Endothelial cell of umbilical vein (primary cell): ENCODE data around the gene CDR2. TPM values are rescaled to one million over a fixed set of nuclear protein-coding genes. Genes with fewer than 3 reads are reported as not detected.

ENCODE experiments used
- BruUV-seq: library from RNA; stranded (reverse); fragments of 400-500 nt; replicated peaks from 2 replicates; lab custom pipeline; 2021; lab: Mats Ljungman, UMichigan
- CTCF ChIA-PET: fragments of 300-600, 350-600 bp; sonication (Branson Sonifier 250); formaldehyde crosslinking; loops from one replicate; lab custom pipeline; 2021; ENCODE audit warnings: antibody characterized with exemption, inconsistent platforms; lab: Charles Lee
- POLR2A ChIA-PET: fragments of 300-600, 350-600 bp; sonication (Branson Sonifier 250); formaldehyde crosslinking; loops from one replicate; lab custom pipeline; 2021; ENCODE audit warnings: antibody characterized with exemption, inconsistent platforms; lab: Charles Lee
- DNase-seq: peaks from one replicate; pipeline ENCODE4 v3.0.0-alpha.2; 2011; ENCODE audit warnings: low read depth, low spot score
- FAIRE-seq: peaks from 2 replicates; lab custom pipeline; 2011; peaks lifted over from hg19 to GRCh38; lab: Jason Lieb, UNC
- H2AFZ ChIP-seq: 2 replicates; pipeline ENCODE4 v1.6.0; 2012; ENCODE audit warnings: low read depth, low read length, control low read depth, inconsistent platforms
- H3K27ac ChIP-seq: 2 replicates; pipeline ENCODE4 v1.5.1; 2011; ENCODE audit warnings: low read depth, mild to moderate bottlenecking, control low read depth, low read length, moderate library complexity; ENCODE audit not compliant: insufficient read depth
- H3K27me3 ChIP-seq, 2 experiments: 2 replicates each; pipeline versions ENCODE4 v1.6.0 to v1.6.1; 2011; ENCODE audit warnings: low read length in 2 of 2, mixed read lengths in 1 of 2; ENCODE audit not compliant: control insufficient read depth in 2 of 2, insufficient read depth in 2 of 2
- H3K36me3 ChIP-seq, 2 experiments: 2 replicates in 1 of 2; 3 replicates in 1 of 2; pipeline ENCODE4 v1.5.1; 2011; ENCODE audit warnings: low read length in 2 of 2, mild to moderate bottlenecking in 1 of 2, moderate library complexity in 1 of 2; ENCODE audit not compliant: control insufficient read depth in 2 of 2, insufficient read depth in 2 of 2; ENCODE audit errors: extremely low read depth in 1 of 2
- H3K4me1 ChIP-seq: 3 replicates; pipeline ENCODE4 v1.5.1; 2011; ENCODE audit warnings: mild to moderate bottlenecking, low read length; ENCODE audit not compliant: control insufficient read depth, insufficient read depth; ENCODE audit errors: extremely low read depth
- H3K4me2 ChIP-seq: 2 replicates; pipeline ENCODE4 v1.6.1; 2011; ENCODE audit warnings: low read length, control low read depth, mixed read lengths; ENCODE audit not compliant: insufficient read depth
- H3K4me3 ChIP-seq, 3 experiments: fragments of 200-600 bp in 1 of 3; sonication (generic), shearing (Covaris generic) in 1 of 3; replicated peaks in 1 of 3; 2 replicates each; pipeline ENCODE4 v1.5.1; 2011 to 2016; ENCODE audit warnings: control low read depth in 3 of 3, low read length in 3 of 3, mild to moderate bottlenecking in 2 of 3, inconsistent platforms in 1 of 3, low read depth in 1 of 3, moderate library complexity in 1 of 3; ENCODE audit not compliant: insufficient read depth in 1 of 3
- H3K79me2 ChIP-seq: 2 replicates; pipeline ENCODE4 v1.6.0; 2012; ENCODE audit warnings: low read length, inconsistent platforms; ENCODE audit not compliant: control insufficient read depth, insufficient read depth
- H3K9ac ChIP-seq: replicated peaks from 2 replicates; pipeline ENCODE3; 2011; ENCODE audit warnings: low read length, control low read depth; ENCODE audit not compliant: insufficient read depth; ENCODE audit errors: extremely low read depth
- H3K9me1 ChIP-seq: replicated peaks from 3 replicates; pipeline ENCODE4 v1.6.0; 2011; ENCODE audit warnings: mild to moderate bottlenecking, low read length; ENCODE audit not compliant: control insufficient read depth, insufficient read depth; ENCODE audit errors: extremely low read depth
- H3K9me3 ChIP-seq: replicated peaks from 2 replicates; pipeline ENCODE4 v1.5.1; 2012; ENCODE audit warnings: low read length, inconsistent platforms; ENCODE audit not compliant: control insufficient read depth, insufficient read depth
- H4K20me1 ChIP-seq: replicated peaks from 2 replicates; pipeline ENCODE3; 2011; ENCODE audit warnings: mild to moderate bottlenecking, low read length; ENCODE audit not compliant: control insufficient read depth, insufficient read depth; ENCODE audit errors: extremely low read depth
- EZH2 ChIP-seq: IDR thresholded peaks from 2 replicates; pipeline ENCODE4 v1.6.1; 2012; ENCODE audit warnings: borderline replicate concordance, low read depth, mild to moderate bottlenecking, moderate library complexity, low read length, inconsistent platforms; ENCODE audit not compliant: severe bottlenecking
- FOS ChIP-seq: IDR thresholded peaks from 2 replicates; pipeline ENCODE4 v1.6.1; 2011; ENCODE audit warnings: mild to moderate bottlenecking, low read length, moderate library complexity, borderline replicate concordance; ENCODE audit not compliant: insufficient read depth
- GATA2 ChIP-seq: IDR thresholded peaks from 2 replicates; pipeline ENCODE4 v1.7.0; 2011; ENCODE audit warnings: low read depth, mild to moderate bottlenecking, moderate library complexity, mixed read lengths, low read length; ENCODE audit not compliant: insufficient read length, insufficient read depth
- JUN ChIP-seq: IDR thresholded peaks from 2 replicates; pipeline ENCODE4 v1.6.1; 2011; ENCODE audit warnings: borderline replicate concordance, low read depth; ENCODE audit not compliant: insufficient read length, insufficient read depth
- MYC ChIP-seq: IDR thresholded peaks from one replicate; pipeline ENCODE4 v1.6.1; 2011; ENCODE audit warnings: mild to moderate bottlenecking, low read depth, low read length
- POLR2A ChIP-seq: IDR thresholded peaks from 2 replicates; pipeline ENCODE4 v1.6.1; 2012; ENCODE audit warnings: low read depth, mild to moderate bottlenecking, control low read depth, low read length
- POLR2AphosphoS5 ChIP-seq: IDR thresholded peaks from 2 replicates; pipeline ENCODE4 v1.6.1; 2012; ENCODE audit warnings: low read depth, mild to moderate bottlenecking, control low read depth, low read length, moderate library complexity; ENCODE audit not compliant: insufficient read depth
- dilution Hi-C: fragments of 300-500 bp; cut with MboI; formaldehyde crosslinking; loops from one replicate; pipeline ENCODE4 v1.15.0; 2019; ENCODE audit warnings: low sequenced_read_pairs; ENCODE audit not compliant: extremely low pct_ligation_motif_present
- intact Hi-C: fragments of 100-400 bp; cut with micrococcal nuclease; formaldehyde crosslinking; loops from one replicate; pipeline ENCODE4 v1.10.0; 2022
- polyA plus RNA-seq, 4 experiments: library from polyadenylated mRNA; depleted of rRNA in 3 of 4; stranded (reverse) in 3 of 4; unstranded in 1 of 4; fragments of >200 nt; gene quantifications; 2 replicates each; pipeline versions ENCODE4 v1.2.1 to v1.2.3, GENCODE V29; 2011 to 2012; ENCODE audit warnings: missing spikeins in 1 of 4
- total RNA-seq: library from RNA; stranded (reverse); gene quantifications from 2 replicates; pipeline ENCODE4 v1.2.3, GENCODE V29; 2021
- TF ChIP-seq, protein P1 (sequence below): IDR thresholded peaks from 2 replicates; pipeline ENCODE4 v1.6.1; 2011; ENCODE audit not compliant: insufficient read depth, insufficient read length
- TF ChIP-seq, protein P2 (sequence below), 2 donors: IDR thresholded peaks; 1 replicate in 1 of 2; 2 replicates in 1 of 2; pipeline ENCODE4 v1.5.1; 2011; ENCODE audit warnings: low read length in 2 of 2, mild to moderate bottlenecking in 2 of 2, moderate library complexity in 2 of 2, control low read depth in 1 of 2, inconsistent platforms in 1 of 2, low read depth in 1 of 2; ENCODE audit not compliant: insufficient read depth in 1 of 2; ENCODE audit errors: extremely low read depth in 1 of 2

Gene CDR2
- total and polyA plus RNA-seq, 2 donors (not counting 3 experiments of a cell fraction or from before 2014, with no cell fraction given), result 35.3 to 61.9 TPM

DNA sequence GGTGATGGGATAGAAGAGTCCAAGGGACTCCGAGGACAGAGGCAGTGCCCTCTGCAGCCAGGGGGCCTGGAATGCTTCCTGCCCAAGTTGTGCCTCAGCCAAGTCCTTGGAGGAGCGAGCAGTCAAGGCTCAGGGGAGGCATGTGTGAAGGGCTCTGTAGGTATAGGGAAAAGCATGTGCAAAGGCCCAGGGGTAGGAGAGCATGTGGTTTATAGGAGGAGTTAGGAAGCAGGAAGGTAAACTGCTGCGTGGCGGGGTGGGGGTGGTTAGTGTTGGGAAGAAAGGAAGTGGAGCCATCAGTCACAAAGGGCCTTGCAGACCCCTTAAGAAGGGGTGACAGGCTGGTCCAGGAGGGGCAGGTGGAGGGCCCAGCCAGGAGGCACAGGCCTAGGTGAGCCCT is 70.0 kb downstream of the CDR2 start:
- dilution Hi-C loops (no loop called here), intact Hi-C loops (no loop called here)
- Histone ChIP-seq H3K36me3 (peaks cover 4 to 40% of the 10 kb centered on the region in 2 experiments), H4K20me1 (no peaks in the 10 kb centered on the region), H3K4me3 (no peak overlapping the region), H3K4me2 (no peak overlapping the region), H3K27ac (no peak overlapping the region), H3K9me1 (no peaks in the 10 kb centered on the region), H3K79me2 (peaks cover 25% of the 10 kb centered on the region), H3K9me3 (no peaks in the 10 kb centered on the region), H3K27me3 (no peaks in the 10 kb centered on the region), H2AFZ (no peak overlapping the region), H3K4me1 (no peaks in the 10 kb centered on the region), H3K9ac (no peak overlapping the region)
- ChIA-PET CTCF (interaction anchor here (1.1 to 3.6 kb wide), 2 partner anchors 14 to 17 kb away, joined by 3 to 9 read pairs; no protein-coding TSS in a partner anchor), POLR2A (no interaction called here)
- FAIRE-seq, result no peak
- no TSS peak for BruUV-seq
- TF ChIP-seq POLR2A, result no peak
- TF ChIP-seq, protein P1, sequence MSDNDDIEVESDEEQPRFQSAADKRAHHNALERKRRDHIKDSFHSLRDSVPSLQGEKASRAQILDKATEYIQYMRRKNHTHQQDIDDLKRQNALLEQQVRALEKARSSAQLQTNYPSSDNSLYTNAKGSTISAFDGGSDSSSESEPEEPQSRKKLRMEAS, result no peak
- TF ChIP-seq GATA2, result no peak
- no peak for TF ChIP-seq JUN
- no peak for TF ChIP-seq EZH2
- TF ChIP-seq POLR2AphosphoS5, result no peak
- no peak for DNase-seq

DNA sequence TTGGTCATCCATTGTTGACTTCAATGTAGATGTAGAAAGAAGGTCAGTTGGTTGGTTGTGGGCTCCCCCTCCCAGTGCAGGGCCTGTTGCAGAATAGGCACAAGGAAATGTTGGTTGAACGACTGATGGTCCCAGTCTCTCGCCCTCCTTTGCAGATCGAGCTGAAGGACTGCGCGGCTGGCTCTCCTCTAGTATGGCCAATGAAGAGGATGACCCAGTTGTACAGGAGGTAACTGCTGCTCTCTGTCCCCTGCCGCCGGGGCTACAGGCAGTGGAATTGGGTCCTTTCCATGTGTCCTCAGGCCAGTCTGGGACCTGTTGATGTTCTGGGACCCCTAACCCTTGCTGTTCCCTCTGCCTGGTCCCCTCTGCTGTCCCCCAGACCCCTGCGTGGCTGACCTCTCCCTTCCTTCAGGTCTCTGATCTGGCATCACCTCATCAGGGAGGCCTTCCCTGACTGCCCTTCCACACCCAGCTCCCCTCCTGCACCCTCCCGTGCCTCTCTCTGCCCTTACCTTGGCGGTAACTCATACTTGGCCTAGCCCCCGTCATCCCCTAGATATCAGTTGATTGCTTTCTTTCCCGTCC is 71.5 kb downstream of the CDR2 start:
- TF ChIP-seq EZH2 (no peak), MYC (no peak), GATA2 (no peak), FOS (no peak), POLR2A (no peak), JUN (no peak), POLR2AphosphoS5 (no peak)
- TF ChIP-seq, protein P1, result no peak
- TF ChIP-seq, protein P2, sequence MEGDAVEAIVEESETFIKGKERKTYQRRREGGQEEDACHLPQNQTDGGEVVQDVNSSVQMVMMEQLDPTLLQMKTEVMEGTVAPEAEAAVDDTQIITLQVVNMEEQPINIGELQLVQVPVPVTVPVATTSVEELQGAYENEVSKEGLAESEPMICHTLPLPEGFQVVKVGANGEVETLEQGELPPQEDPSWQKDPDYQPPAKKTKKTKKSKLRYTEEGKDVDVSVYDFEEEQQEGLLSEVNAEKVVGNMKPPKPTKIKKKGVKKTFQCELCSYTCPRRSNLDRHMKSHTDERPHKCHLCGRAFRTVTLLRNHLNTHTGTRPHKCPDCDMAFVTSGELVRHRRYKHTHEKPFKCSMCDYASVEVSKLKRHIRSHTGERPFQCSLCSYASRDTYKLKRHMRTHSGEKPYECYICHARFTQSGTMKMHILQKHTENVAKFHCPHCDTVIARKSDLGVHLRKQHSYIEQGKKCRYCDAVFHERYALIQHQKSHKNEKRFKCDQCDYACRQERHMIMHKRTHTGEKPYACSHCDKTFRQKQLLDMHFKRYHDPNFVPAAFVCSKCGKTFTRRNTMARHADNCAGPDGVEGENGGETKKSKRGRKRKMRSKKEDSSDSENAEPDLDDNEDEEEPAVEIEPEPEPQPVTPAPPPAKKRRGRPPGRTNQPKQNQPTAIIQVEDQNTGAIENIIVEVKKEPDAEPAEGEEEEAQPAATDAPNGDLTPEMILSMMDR (IDR thresholded peaks at IDR 0.05; ENCODE audit: extremely low read depth in 1 of 2, insufficient read depth in 1 of 2, low read depth in 1 of 2, low read length in 2 of 2), result no peak
- POLR2A ChIA-PET, result no interaction called here
- Histone ChIP-seq H3K27me3 (no peaks in the 10 kb centered on the region), H3K36me3 (peaks cover 0 to 28% of the 10 kb centered on the region in 2 experiments), H3K9ac (no peak overlapping the region), H3K79me2 (peaks cover 32% of the 10 kb centered on the region), H3K9me1 (no peaks in the 10 kb centered on the region), H4K20me1 (no peaks in the 10 kb centered on the region), H3K9me3 (no peaks in the 10 kb centered on the region), H2AFZ (no peak overlapping the region), H3K4me2 (no peak overlapping the region), H3K4me3 (no peak overlapping the region), H3K4me1 (no peaks in the 10 kb centered on the region), H3K27ac (no peak overlapping the region)
- no TSS peak for BruUV-seq
- CTCF ChIA-PET, result no interaction called here
- dilution Hi-C loops (no loop called here), intact Hi-C loops (no loop called here)
- DNase-seq (no peak), FAIRE-seq (no peak)
